IMR-90 (cell line): ENCODE measurements around the gene COX19.

Experiments
- CEBPB ChIP-seq: IDR thresholded peaks from 2 replicates; pipeline ENCODE4 v1.6.1; 2012; ENCODE audit warnings: low read depth, low read length, improper control_type of control experiment
- CTCF ChIP-seq: conservative IDR thresholded peaks from 2 replicates; pipeline ENCODE4 v1.5.1; 2012; ENCODE audit warnings: mild to moderate bottlenecking, low read depth, low read length, improper control_type of control experiment
- MAFK ChIP-seq: IDR thresholded peaks from 2 replicates; pipeline ENCODE4 v1.6.1; 2012; ENCODE audit warnings: low read depth, low read length, improper control_type of control experiment
- POLR2A ChIP-seq: IDR thresholded peaks from 2 replicates; pipeline ENCODE4 v1.6.1; 2012; ENCODE audit warnings: mild to moderate bottlenecking, low read depth, low read length
- RAD21 ChIP-seq: IDR thresholded peaks from 2 replicates; pipeline ENCODE4 v1.6.1; 2012; ENCODE audit warnings: low read length, improper control_type of control experiment
- RCOR1 ChIP-seq: IDR thresholded peaks from 2 replicates; pipeline ENCODE4 v1.6.1; 2012; ENCODE audit warnings: mild to moderate bottlenecking, low read length, improper control_type of control experiment; ENCODE audit not compliant: insufficient replicate concordance
- RFX5 ChIP-seq: IDR thresholded peaks from 2 replicates; pipeline ENCODE4 v1.8.0; 2012; ENCODE audit warnings: low read depth, mild to moderate bottlenecking, low read length, moderate library complexity

GRCh38 chr7:921581-922333 is 53.6 kb downstream of the COX19 start:
- no peak for TF ChIP-seq POLR2A
- TF ChIP-seq CTCF: no peak
- no peak for TF ChIP-seq RFX5
- no peak for TF ChIP-seq CEBPB
- no peak for TF ChIP-seq MAFK
- no peak for TF ChIP-seq RAD21
- TF ChIP-seq RCOR1: no peak
